Measurements from ENCODE around the gene TNFRSF12A. TPM values are rescaled to one million over a fixed set of nuclear protein-coding genes. Genes with fewer than 3 reads are reported as not detected.

Gene TNFRSF12A
- polyA plus RNA-seq, 1 experiment = 282 TPM

DNA sequence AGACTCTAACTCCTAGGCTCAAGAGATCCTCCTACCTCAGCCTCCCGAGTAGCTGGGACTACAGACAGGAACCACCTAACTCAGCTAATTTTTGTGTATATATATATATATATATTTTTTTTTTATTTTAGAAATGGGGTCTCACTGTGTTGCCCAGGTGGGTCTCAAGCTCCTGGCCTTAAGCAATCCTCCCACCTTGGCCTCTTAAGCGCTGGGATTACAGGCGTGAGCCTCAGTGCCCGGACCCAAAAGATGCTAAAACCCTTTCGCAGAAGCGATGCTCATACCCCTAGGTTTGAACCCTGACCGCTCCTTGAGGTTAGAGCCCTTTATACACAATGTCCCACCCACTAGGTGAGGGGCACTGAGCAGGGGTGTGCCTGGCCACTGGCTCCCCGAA lies 9.7 kb upstream of the TNFRSF12A start:
- Histone ChIP-seq H3K27me3 (ENCODE audit: control insufficient read depth, insufficient read depth, low read length) (peaks cover 5% of the 10 kb centered on the region), H3K36me3 (ENCODE audit: control insufficient read depth, insufficient read depth, low read length) (no peaks in the 10 kb centered on the region), H3K4me3 (ENCODE audit: low read depth, low read length) (no peak overlapping the region)
- ChIA-PET POLR2A (no interaction called here), CTCF (interaction anchor here (0.6 to 3.2 kb wide), 6 partner anchors 8 to 670 kb away, joined by 3 to 15 read pairs (median 5); partner anchors contain the start of gene TNFRSF12A)
- TF ChIP-seq, protein P1, sequence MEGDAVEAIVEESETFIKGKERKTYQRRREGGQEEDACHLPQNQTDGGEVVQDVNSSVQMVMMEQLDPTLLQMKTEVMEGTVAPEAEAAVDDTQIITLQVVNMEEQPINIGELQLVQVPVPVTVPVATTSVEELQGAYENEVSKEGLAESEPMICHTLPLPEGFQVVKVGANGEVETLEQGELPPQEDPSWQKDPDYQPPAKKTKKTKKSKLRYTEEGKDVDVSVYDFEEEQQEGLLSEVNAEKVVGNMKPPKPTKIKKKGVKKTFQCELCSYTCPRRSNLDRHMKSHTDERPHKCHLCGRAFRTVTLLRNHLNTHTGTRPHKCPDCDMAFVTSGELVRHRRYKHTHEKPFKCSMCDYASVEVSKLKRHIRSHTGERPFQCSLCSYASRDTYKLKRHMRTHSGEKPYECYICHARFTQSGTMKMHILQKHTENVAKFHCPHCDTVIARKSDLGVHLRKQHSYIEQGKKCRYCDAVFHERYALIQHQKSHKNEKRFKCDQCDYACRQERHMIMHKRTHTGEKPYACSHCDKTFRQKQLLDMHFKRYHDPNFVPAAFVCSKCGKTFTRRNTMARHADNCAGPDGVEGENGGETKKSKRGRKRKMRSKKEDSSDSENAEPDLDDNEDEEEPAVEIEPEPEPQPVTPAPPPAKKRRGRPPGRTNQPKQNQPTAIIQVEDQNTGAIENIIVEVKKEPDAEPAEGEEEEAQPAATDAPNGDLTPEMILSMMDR (IDR thresholded peaks at IDR 0.05; ENCODE audit: insufficient read depth, low read depth, low read length) = no peak
- no peak for DNase-seq (ENCODE audit: low read depth)

DNA sequence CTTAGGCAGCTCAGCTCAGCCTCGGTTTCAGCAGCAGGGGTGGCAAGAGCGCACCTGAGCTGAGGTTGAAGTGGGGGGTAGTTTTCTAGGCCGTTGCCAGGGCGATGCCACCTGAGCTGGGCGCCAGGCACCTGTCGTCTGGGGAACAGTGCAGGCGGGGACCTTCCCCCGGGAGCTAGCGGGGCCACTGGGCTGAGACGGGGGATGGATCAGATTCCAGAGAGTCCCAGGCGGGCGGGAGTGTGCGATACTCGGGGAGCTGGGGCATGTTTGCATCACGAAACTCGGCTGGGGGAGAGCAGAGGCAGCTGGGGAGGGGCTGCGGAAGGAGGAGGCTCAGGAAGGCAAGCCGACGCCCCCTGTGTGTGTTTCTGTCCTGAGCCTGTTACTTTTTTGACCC lies 7.9 kb upstream of the TNFRSF12A start:
- CTCF ChIA-PET = interaction anchor here (0.7 to 3.2 kb wide), 5 partner anchors 9 to 19 kb away, joined by 3 to 15 read pairs (median 6); partner anchors contain the start of genes HCFC1R1, THOC6 and TNFRSF12A
- no peaks in the 10 kb centered on the region for H3K36me3 ChIP-seq (ENCODE audit: control insufficient read depth, insufficient read depth, low read length)
- H3K27me3 ChIP-seq (ENCODE audit: control insufficient read depth, insufficient read depth, low read length) = peaks cover 5% of the 10 kb centered on the region
- POLR2A ChIA-PET = no interaction called here
- DNase-seq (ENCODE audit: low read depth) = no peak
- H3K4me3 ChIP-seq (ENCODE audit: low read depth, low read length) = no peak overlapping the region
- TF ChIP-seq, protein P1 (IDR thresholded peaks at IDR 0.05; ENCODE audit: insufficient read depth, low read depth, low read length) = no peak

DNA sequence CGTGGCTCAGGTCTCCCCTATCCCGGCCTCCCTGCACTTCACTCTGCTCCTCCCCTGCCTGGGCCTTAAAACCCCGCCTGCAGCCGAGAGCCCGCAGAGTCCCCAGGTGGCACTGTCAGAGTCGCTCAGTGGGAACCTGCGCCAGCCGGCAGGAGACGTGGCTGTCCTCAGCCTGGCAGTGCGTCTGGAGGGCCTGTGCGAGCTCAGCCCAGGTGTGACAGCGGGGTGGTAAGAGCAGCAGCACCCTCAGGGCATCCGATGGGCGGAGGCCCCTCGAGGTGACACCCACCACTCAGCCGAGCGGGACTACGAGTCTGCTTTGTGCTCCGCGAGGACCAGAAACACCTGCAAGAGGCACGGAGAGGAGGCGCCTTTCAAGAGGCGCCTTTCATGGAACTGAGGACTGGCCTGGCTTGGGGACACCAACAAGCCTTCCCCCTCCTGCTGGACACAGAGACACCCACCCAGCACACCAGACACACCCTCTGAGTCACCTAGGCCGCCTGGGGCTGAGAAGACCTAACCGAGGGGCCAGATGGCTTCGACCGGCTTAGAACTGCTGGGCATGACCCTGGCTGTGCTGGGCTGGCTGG lies 7.2 kb upstream of the TNFRSF12A start, which contains the start of gene CLDN9:
Gene CLDN9, plus strand, starts transcription at position 96 of the 593 bp plus-strand sequence. Its CDS starts 440 bp downstream, at position 536.
- Histone ChIP-seq H3K4me3 (ENCODE audit: low read depth, low read length) (no peak within 1 kb of the TSS), H3K27me3 (ENCODE audit: control insufficient read depth, insufficient read depth, low read length) (peaks cover 5% of the 10 kb centered on the region), H3K36me3 (ENCODE audit: control insufficient read depth, insufficient read depth, low read length) (no peaks in the 10 kb centered on the region)
- ChIA-PET CTCF (interaction anchor here (1.3 to 1.9 kb wide), 2 partner anchors 11 to 15 kb away, joined by 3 to 6 read pairs; partner anchors contain the start of genes HCFC1R1 and THOC6), POLR2A (no interaction called here)
- TF ChIP-seq, protein P1 (IDR thresholded peaks at IDR 0.05; ENCODE audit: insufficient read depth, low read depth, low read length) = no peak
- DNase-seq (ENCODE audit: low read depth) = no peak

DNA sequence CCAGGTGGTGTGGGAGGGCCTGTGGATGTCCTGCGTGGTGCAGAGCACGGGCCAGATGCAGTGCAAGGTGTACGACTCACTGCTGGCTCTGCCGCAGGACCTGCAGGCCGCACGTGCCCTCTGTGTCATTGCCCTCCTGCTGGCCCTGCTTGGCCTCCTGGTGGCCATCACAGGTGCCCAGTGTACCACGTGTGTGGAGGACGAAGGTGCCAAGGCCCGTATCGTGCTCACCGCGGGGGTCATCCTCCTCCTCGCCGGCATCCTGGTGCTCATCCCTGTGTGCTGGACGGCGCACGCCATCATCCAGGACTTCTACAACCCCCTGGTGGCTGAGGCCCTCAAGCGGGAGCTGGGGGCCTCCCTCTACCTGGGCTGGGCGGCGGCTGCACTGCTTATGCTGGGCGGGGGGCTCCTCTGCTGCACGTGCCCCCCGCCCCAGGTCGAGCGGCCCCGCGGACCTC lies 6.6 kb upstream of the TNFRSF12A start:
- H3K4me3 ChIP-seq (ENCODE audit: low read depth, low read length) = no peak overlapping the region
- TF ChIP-seq, protein P1 (IDR thresholded peaks at IDR 0.05; ENCODE audit: insufficient read depth, low read depth, low read length) = no peak
- H3K36me3 ChIP-seq (ENCODE audit: control insufficient read depth, insufficient read depth, low read length) = no peaks in the 10 kb centered on the region
- H3K27me3 ChIP-seq (ENCODE audit: control insufficient read depth, insufficient read depth, low read length) = peaks cover 5% of the 10 kb centered on the region
- ChIA-PET CTCF (interaction anchor here (0.9 to 1.9 kb wide), 4 partner anchors 10 to 18 kb away, joined by 3 to 6 read pairs (median 3); no protein-coding TSS in a partner anchor), POLR2A (no interaction called here)
- DNase-seq (ENCODE audit: low read depth) = no peak

DNA sequence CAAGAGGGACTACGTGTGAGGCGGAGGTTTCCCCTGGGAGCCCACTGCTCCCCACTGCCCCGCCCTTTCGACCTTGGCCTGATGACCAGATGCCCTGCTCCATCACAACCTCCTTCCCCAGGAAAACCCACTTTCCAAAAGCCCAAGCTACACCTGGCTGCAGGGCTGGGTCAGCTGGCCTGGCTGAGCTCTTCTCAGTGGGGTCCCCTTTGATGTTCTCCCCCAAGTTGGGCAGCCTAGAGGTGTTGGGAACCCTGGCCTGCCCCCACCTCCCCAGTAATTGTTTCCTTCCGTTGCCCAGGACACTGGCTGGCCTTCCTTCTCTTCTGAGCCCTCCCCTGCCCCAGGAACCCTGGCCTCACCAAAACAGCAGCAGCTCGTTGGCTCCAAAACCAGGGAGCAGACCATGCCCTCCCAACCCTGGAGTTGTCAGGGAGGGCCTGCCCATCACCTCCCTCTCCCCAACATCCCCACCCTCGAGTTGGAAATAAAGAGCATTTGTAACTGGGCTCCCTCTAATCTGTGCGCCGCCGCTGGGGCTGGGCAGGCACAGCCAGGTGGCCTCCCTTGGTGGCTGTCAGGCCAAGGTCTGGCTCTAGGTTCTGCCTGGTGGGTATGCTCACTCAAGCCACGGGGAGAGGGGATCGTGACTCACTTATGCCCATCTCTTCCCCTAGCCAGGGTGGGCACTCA lies 6.0 kb upstream of the TNFRSF12A start:
- TF ChIP-seq, protein P1 (IDR thresholded peaks at IDR 0.05; ENCODE audit: insufficient read depth, low read depth, low read length) = no peak
- no peaks in the 10 kb centered on the region for H3K36me3 ChIP-seq (ENCODE audit: control insufficient read depth, insufficient read depth, low read length)
- ChIA-PET CTCF (interaction anchor here (0.7 to 1.9 kb wide), 6 partner anchors 9 to 25 kb away, joined by 3 to 6 read pairs (median 3); no protein-coding TSS in a partner anchor), POLR2A (no interaction called here)
- no peak for DNase-seq (ENCODE audit: low read depth)
- no peak overlapping the region for H3K4me3 ChIP-seq (ENCODE audit: low read depth, low read length)
- H3K27me3 ChIP-seq (ENCODE audit: control insufficient read depth, insufficient read depth, low read length) = peaks cover 5% of the 10 kb centered on the region
